Neural progenitor cell (in vitro differentiated cells): ENCODE results near the gene ARHGEF4. TPM values are rescaled to one million over a fixed set of nuclear protein-coding genes. Genes with fewer than 3 reads are reported as not detected.

Experiments used
- DNase-seq: peaks from one replicate; pipeline ENCODE4 v3.0.0-alpha.2; 2016; ENCODE audit warnings: low spot score
- H2AFZ ChIP-seq: fragments of 200-600 bp; sonication (generic); replicated peaks from 2 replicates; pipeline ENCODE4 v1.6.1; 2016; ENCODE audit warnings: antibody characterized with exemption
- H3F3A ChIP-seq: fragments of 200-600 bp; sonication (generic); 2 replicates; pipeline ENCODE4 v1.6.1; 2016; ENCODE audit warnings: antibody characterized with exemption, low read depth
- H3K27ac ChIP-seq: fragments of 200-600 bp; sonication (generic); 2 replicates; pipeline ENCODE4 v1.5.1; 2016; ENCODE audit warnings: mild to moderate bottlenecking
- H3K27me3 ChIP-seq: fragments of 200-600 bp; sonication (generic); 2 replicates; pipeline ENCODE4 v1.6.1; 2016; ENCODE audit warnings: mild to moderate bottlenecking, moderate library complexity
- H3K36me3 ChIP-seq: fragments of 200-600 bp; sonication (generic); 2 replicates; pipeline ENCODE4 v1.5.1; 2016
- H3K4me1 ChIP-seq: fragments of 200-600 bp; sonication (generic); 2 replicates; pipeline ENCODE4 v1.6.1; 2016; ENCODE audit warnings: mixed run types
- H3K4me2 ChIP-seq: fragments of 200-600 bp; sonication (generic); 2 replicates; pipeline ENCODE4 v1.6.1; 2016
- H3K4me3 ChIP-seq: fragments of 200-600 bp; sonication (generic); 2 replicates; pipeline ENCODE4 v1.5.1; 2016
- H3K79me2 ChIP-seq: fragments of 200-600 bp; sonication (generic); 2 replicates; pipeline ENCODE4 v1.6.1; 2016; ENCODE audit warnings: low read depth
- H3K9ac ChIP-seq: fragments of 200-600 bp; sonication (generic); 2 replicates; pipeline ENCODE4 v1.6.1; 2016
- H3K9me3 ChIP-seq: fragments of 200-600 bp; sonication (generic); 2 replicates; pipeline ENCODE4 v1.5.1; 2016; ENCODE audit warnings: low read depth
- H4K20me1 ChIP-seq: fragments of 200-600 bp; sonication (generic); 2 replicates; pipeline ENCODE4 v1.6.1; 2016; ENCODE audit warnings: low read depth
- H3K27ac Mint-ChIP-seq: 3 replicates; pipeline ENCODE4 v1.8.0; 2021; ENCODE audit warnings: mixed read lengths
- H3K27me3 Mint-ChIP-seq: 2 replicates; pipeline ENCODE4 v1.8.0; 2022; ENCODE audit warnings: low read depth, mild to moderate bottlenecking, inconsistent platforms, moderate library complexity, mixed read lengths; ENCODE audit not compliant: insufficient read depth
- H3K36me3 Mint-ChIP-seq: 3 replicates; pipeline ENCODE4 v1.8.0; 2021; ENCODE audit warnings: mixed read lengths
- H3K4me1 Mint-ChIP-seq: 3 replicates; pipeline ENCODE4 v1.8.0; 2021; ENCODE audit warnings: mixed read lengths
- H3K4me3 Mint-ChIP-seq: 3 replicates; pipeline ENCODE4 v1.8.0; 2021; ENCODE audit warnings: mild to moderate bottlenecking, moderate library complexity, mixed read lengths
- H3K9me3 Mint-ChIP-seq: 3 replicates; pipeline ENCODE4 v1.8.0; 2020; ENCODE audit warnings: mixed read lengths
- CTCF ChIP-seq: fragments of 200-600 bp; sonication (generic); IDR thresholded peaks from 2 replicates; pipeline ENCODE4 v1.5.1; 2017; ENCODE audit warnings: antibody characterized with exemption, mild to moderate bottlenecking
- EZH2 ChIP-seq: fragments of 200-600 bp; sonication (generic); IDR thresholded peaks from 2 replicates; pipeline ENCODE4 v1.6.1; 2017; ENCODE audit warnings: antibody characterized with exemption, mild to moderate bottlenecking, moderate library complexity
- EZH2phosphoT487 ChIP-seq: fragments of 200-600 bp; sonication (generic); IDR thresholded peaks from 2 replicates; pipeline ENCODE4 v1.6.1; 2017; ENCODE audit warnings: antibody characterized with exemption
- total RNA-seq: library from RNA; depleted of rRNA; stranded (reverse); fragments of >200 nt; gene quantifications from 2 replicates; pipeline ENCODE4 v1.2.3, GENCODE V29; 2015; ENCODE audit warnings: low replicate concordance

Gene ARHGEF4
- total RNA-seq, 1 donor from 2014 or later = 22.8 TPM

- no peak overlapping the region for H3K27ac Mint-ChIP-seq
- Histone ChIP-seq H3K4me1 (no peaks in the 10 kb centered on the region), H3K27ac (no peak overlapping the region), H2AFZ (no peak overlapping the region), H3K79me2 (peaks cover 86% of the 10 kb centered on the region), H3K9me3 (no peaks in the 10 kb centered on the region), H3K4me3 (no peak overlapping the region), H3K36me3 (peaks cover 3% of the 10 kb centered on the region), H3K4me2 (no peak overlapping the region), H3F3A (no peaks in the 10 kb centered on the region), H3K27me3 (no peaks in the 10 kb centered on the region), H3K9ac (no peak overlapping the region), H4K20me1 (peaks cover 84% of the 10 kb centered on the region)
- DNase-seq = no peak
- no peak overlapping the region for H3K4me3 Mint-ChIP-seq
- peaks cover 4% of the 10 kb centered on the region for H3K27me3 Mint-ChIP-seq
- TF ChIP-seq CTCF = no peak
- TF ChIP-seq EZH2phosphoT487 = no peak
- no peak for TF ChIP-seq EZH2
- H3K36me3 Mint-ChIP-seq = peaks cover 45% of the 10 kb centered on the region
- H3K9me3 Mint-ChIP-seq = no peaks in the 10 kb centered on the region
- peaks cover 13% of the 10 kb centered on the region for H3K4me1 Mint-ChIP-seq
Measured at GRCh38 chr2:131056204-131056931, 219.7 kb downstream of the ARHGEF4 start.

DNA sequence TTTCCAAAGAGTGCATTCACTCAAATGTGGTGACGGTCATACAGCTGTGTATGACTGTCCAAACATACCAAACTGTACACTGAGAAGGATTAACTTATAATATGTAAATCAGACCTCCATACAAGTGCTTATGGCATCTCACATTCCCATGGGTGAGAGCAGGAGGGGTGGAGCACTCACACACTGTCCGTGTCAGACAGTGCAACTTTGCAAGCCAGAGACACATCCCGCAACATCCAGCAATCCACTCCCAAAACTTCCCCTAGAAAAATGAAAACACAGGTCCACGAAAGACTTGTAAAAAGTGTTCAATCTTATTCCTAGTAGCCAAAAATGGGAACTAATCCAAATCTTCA lies 220.2 kb downstream of the ARHGEF4 start:
- no peak for TF ChIP-seq EZH2
- no peak for TF ChIP-seq CTCF
- TF ChIP-seq EZH2phosphoT487 = no peak
- H3K79me2 ChIP-seq = peaks cover 86% of the 10 kb centered on the region
- no peaks in the 10 kb centered on the region for H3K9me3 ChIP-seq
- H3K27ac ChIP-seq = no peak overlapping the region
- peaks cover 17% of the 10 kb centered on the region for H3K4me1 Mint-ChIP-seq
- H3K9me3 Mint-ChIP-seq = no peaks in the 10 kb centered on the region
- H3K4me3 ChIP-seq = no peak overlapping the region
- H3K27me3 Mint-ChIP-seq = peaks cover 4% of the 10 kb centered on the region
- H3K27ac Mint-ChIP-seq = no peak overlapping the region
- H3K36me3 ChIP-seq = peaks cover 2% of the 10 kb centered on the region
- no peaks in the 10 kb centered on the region for H3K27me3 ChIP-seq
- no peak overlapping the region for H3K4me3 Mint-ChIP-seq
- no peaks in the 10 kb centered on the region for H3K4me1 ChIP-seq
- H3K4me2 ChIP-seq = no peak overlapping the region
- no peak overlapping the region for H2AFZ ChIP-seq
- H4K20me1 ChIP-seq = peaks cover 83% of the 10 kb centered on the region
- DNase-seq = no peak
- peaks cover 43% of the 10 kb centered on the region for H3K36me3 Mint-ChIP-seq
- no peak overlapping the region for H3K9ac ChIP-seq
- H3F3A ChIP-seq = no peaks in the 10 kb centered on the region

- TF ChIP-seq EZH2 = no peak
- no peak for TF ChIP-seq EZH2phosphoT487
- TF ChIP-seq CTCF = no peak
- no peak overlapping the region for H3K9ac ChIP-seq
- Mint-ChIP-seq H3K27me3 (peaks cover 4% of the 10 kb centered on the region), H3K4me1 (peaks cover 21% of the 10 kb centered on the region), H3K9me3 (no peaks in the 10 kb centered on the region), H3K4me3 (no peak overlapping the region), H3K36me3 (peaks cover 41% of the 10 kb centered on the region), H3K27ac (no peak overlapping the region)
- H3K4me2 ChIP-seq = no peak overlapping the region
- no peak for DNase-seq
- H3F3A ChIP-seq = no peaks in the 10 kb centered on the region
- peaks cover 89% of the 10 kb centered on the region for H3K79me2 ChIP-seq
- H3K4me3 ChIP-seq = no peak overlapping the region
- no peak overlapping the region for H3K27ac ChIP-seq
- no peaks in the 10 kb centered on the region for H3K9me3 ChIP-seq
- H3K4me1 ChIP-seq = no peaks in the 10 kb centered on the region
- H3K36me3 ChIP-seq = no peaks in the 10 kb centered on the region
- no peaks in the 10 kb centered on the region for H3K27me3 ChIP-seq
- H4K20me1 ChIP-seq = peaks cover 82% of the 10 kb centered on the region
- H2AFZ ChIP-seq = no peak overlapping the region
Measured at GRCh38 chr2:131058214-131058843, 221.6 kb downstream of the ARHGEF4 start.
